Kidney (tissue), 14 donors: ENCODE measurements around the gene ZNF638. TPM values are rescaled to one million over a fixed set of nuclear protein-coding genes. Genes with fewer than 3 reads are reported as not detected.

Source experiments
- DNase-seq, 5 donors: peaks; one replicate each; pipeline ENCODE4 v3.0.0-alpha.2; 2013 to 2020
- FAIRE-seq: peaks from 2 replicates; lab custom pipeline; 2012; peaks lifted over from hg19 to GRCh38; lab: Jason Lieb, UNC
- H3K27ac ChIP-seq, 2 donors: one replicate each; pipeline ENCODE4 v1.7.0; 2013; ENCODE audit warnings: low read depth in 2 of 2, low read length in 2 of 2, inconsistent platforms in 1 of 2
- H3K27me3 ChIP-seq: one replicate; pipeline ENCODE4 v1.7.1; 2013; ENCODE audit warnings: low read length, inconsistent platforms; ENCODE audit not compliant: control insufficient read depth, insufficient read depth
- H3K36me3 ChIP-seq, 3 donors: one replicate each; pipeline versions ENCODE4 v1.7.0 to v1.7.1; 2013; ENCODE audit warnings: low read length in 3 of 3, control low read depth in 1 of 3, inconsistent platforms in 1 of 3; ENCODE audit not compliant: insufficient read depth in 3 of 3, control insufficient read depth in 2 of 3
- H3K4me1 ChIP-seq, 3 donors: one replicate each; pipeline versions ENCODE4 v1.7.0 to v1.7.1; 2013; ENCODE audit warnings: low read length in 3 of 3, inconsistent platforms in 1 of 3, low read depth in 1 of 3; ENCODE audit not compliant: control insufficient read depth in 2 of 3, insufficient read depth in 2 of 3
- H3K4me3 ChIP-seq, 3 donors: one replicate each; pipeline versions ENCODE4 v1.7.0 to v1.8.1; 2013; ENCODE audit warnings: low read length in 3 of 3, control low read depth in 1 of 3, inconsistent platforms in 1 of 3
- H3K9ac ChIP-seq, 3 donors: one replicate each; pipeline versions ENCODE4 v1.7.0 to v1.7.1; 2013; ENCODE audit warnings: low read length in 3 of 3, control low read depth in 1 of 3, inconsistent platforms in 1 of 3
- H3K9me3 ChIP-seq, 3 donors: one replicate each; pipeline versions ENCODE4 v1.7.0 to v1.7.1; 2013; ENCODE audit warnings: low read length in 3 of 3, control low read depth in 1 of 3, inconsistent platforms in 1 of 3; ENCODE audit not compliant: control insufficient read depth in 2 of 3, insufficient read depth in 1 of 3
- intact Hi-C: fragments of 100-400 bp; cut with DNase I; formaldehyde crosslinking; loops from one replicate; pipeline ENCODE4 v1.11.1; 2022
- polyA plus RNA-seq: library from polyadenylated mRNA; stranded (reverse); fragments of 350-450 nt; fragmentation: Illumina TruSeq; extraction: RNeasy Lipid Tissue Mini Kit (QIAGEN cat#74804); gene quantifications from one replicate; pipeline ENCODE4 v1.2.3, GENCODE V29; 2014; ENCODE audit warnings: low read depth, low replicate concordance; ENCODE audit not compliant: insufficient read depth
- total RNA-seq: library from RNA; stranded (reverse); fragmentation: NEBNext Ultra II Directional; extraction: Animal tissue kit (Norgen Biotek cat#: 25700); gene quantifications from one replicate; pipeline ENCODE4 v1.2.1, GENCODE V29; 2021
- TF ChIP-seq, protein P1 (sequence below): IDR thresholded peaks from 3 replicates; pipeline ENCODE4 v1.5.1; 2012; ENCODE audit warnings: mild to moderate bottlenecking, moderate library complexity, borderline replicate concordance; ENCODE audit not compliant: insufficient read depth; ENCODE audit errors: extremely low read depth
- donor health status: control.
- donor health status: control.
- donor health status: control.
- donor health status: control.
- donor health status: control.
- donor health status: DM: yes; HTN: yes; CAD: no.
- donor health status: Normal renal cell carcinoma (clear cell type).

Gene ZNF638
- total and polyA plus RNA-seq, 2 donors from 2014 or later: 84.8 to 122 TPM

DNA sequence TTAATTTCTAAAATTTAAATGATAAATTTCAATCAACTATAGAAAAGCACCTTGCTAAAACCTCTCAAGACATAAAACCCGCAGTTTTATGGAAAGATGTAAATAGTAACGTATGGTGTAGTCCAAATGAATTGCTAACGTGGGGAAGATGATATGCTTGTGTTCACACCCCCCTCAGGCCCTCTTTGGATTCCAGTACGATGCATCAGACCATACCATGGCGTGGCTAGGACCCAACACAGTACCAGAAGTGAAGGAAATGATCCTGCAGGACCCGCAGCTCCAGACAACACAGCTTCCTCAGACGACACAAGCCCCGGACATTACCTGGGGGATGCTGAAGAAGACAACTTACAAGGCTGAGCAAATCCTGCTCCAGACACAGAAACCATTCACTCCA is 61.6 kb downstream of the ZNF638 start:
- no peaks in the 10 kb centered on the region for H3K9me3 ChIP-seq
- no peaks in the 10 kb centered on the region for H3K27me3 ChIP-seq
- TF ChIP-seq, protein P1, sequence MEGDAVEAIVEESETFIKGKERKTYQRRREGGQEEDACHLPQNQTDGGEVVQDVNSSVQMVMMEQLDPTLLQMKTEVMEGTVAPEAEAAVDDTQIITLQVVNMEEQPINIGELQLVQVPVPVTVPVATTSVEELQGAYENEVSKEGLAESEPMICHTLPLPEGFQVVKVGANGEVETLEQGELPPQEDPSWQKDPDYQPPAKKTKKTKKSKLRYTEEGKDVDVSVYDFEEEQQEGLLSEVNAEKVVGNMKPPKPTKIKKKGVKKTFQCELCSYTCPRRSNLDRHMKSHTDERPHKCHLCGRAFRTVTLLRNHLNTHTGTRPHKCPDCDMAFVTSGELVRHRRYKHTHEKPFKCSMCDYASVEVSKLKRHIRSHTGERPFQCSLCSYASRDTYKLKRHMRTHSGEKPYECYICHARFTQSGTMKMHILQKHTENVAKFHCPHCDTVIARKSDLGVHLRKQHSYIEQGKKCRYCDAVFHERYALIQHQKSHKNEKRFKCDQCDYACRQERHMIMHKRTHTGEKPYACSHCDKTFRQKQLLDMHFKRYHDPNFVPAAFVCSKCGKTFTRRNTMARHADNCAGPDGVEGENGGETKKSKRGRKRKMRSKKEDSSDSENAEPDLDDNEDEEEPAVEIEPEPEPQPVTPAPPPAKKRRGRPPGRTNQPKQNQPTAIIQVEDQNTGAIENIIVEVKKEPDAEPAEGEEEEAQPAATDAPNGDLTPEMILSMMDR: no peak
- H3K36me3 ChIP-seq: peaks cover 19 to 33% (median 31%) of the 10 kb centered on the region in 3 donors
- no peaks in the 10 kb centered on the region for H3K4me1 ChIP-seq
- H3K9ac ChIP-seq: no peak overlapping the region
- H3K4me3 ChIP-seq: no peak overlapping the region
- DNase-seq (no peak), FAIRE-seq (no peak)
- H3K27ac ChIP-seq: no peak overlapping the region
- intact Hi-C loops: no loop called here

DNA sequence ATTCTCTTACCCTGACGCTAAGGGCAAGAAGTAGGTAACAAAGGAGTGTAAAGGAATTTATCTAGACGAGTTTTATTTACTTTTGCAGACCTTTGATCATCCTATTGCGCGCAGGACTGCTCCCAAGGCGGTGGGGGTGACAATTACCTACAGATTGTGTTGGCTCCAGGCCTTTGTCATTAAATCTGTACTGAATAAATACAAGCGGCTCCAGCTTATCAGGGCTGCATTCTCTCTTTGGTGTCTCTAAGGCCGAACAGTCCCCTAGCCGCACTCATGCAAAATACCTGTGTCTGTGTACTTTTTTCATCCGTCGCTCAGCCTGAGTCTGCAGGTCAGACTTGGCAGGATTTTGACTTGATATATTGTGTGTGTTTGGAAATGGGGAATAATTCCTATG is 63.9 kb downstream of the ZNF638 start:
- TF ChIP-seq, protein P1: no peak
- H3K27me3 ChIP-seq: no peaks in the 10 kb centered on the region
- H3K9ac ChIP-seq: no peak overlapping the region
- no peak overlapping the region for H3K4me3 ChIP-seq
- intact Hi-C loops: no loop called here
- no peak overlapping the region for H3K27ac ChIP-seq
- peaks cover 10 to 24% (median 22%) of the 10 kb centered on the region in 3 donors for H3K36me3 ChIP-seq
- DNase-seq (no peak), FAIRE-seq (no peak)
- no peaks in the 10 kb centered on the region for H3K9me3 ChIP-seq
- H3K4me1 ChIP-seq: no peaks in the 10 kb centered on the region

DNA sequence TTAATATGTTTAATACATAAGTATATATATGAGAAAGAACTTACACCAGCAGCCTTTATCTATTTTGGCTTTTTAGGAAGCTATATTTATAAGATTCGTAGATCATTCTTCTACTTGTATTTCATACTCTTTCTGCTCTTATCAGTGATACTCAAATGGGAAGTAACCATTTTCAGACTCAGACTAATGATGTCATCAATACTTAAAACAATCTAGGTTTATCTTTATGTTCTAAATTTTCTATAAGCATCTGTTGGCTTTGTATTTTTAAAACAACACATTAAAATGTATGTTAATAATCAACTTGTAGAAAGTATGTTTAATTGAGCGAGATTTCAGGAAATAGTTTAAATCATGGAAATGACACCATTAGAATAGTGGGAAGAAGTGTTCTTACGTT is 70.8 kb downstream of the ZNF638 start:
- Histone ChIP-seq H3K27me3 (no peaks in the 10 kb centered on the region), H3K27ac (no peak overlapping the region), H3K36me3 (peaks cover 11 to 47% (median 25%) of the 10 kb centered on the region in 3 donors), H3K4me3 (no peak overlapping the region), H3K4me1 (no peaks in the 10 kb centered on the region), H3K9ac (no peak overlapping the region), H3K9me3 (no peaks in the 10 kb centered on the region)
- intact Hi-C loops: no loop called here
- DNase-seq: no peak
- FAIRE-seq: no peak
- TF ChIP-seq, protein P1: no peak

DNA sequence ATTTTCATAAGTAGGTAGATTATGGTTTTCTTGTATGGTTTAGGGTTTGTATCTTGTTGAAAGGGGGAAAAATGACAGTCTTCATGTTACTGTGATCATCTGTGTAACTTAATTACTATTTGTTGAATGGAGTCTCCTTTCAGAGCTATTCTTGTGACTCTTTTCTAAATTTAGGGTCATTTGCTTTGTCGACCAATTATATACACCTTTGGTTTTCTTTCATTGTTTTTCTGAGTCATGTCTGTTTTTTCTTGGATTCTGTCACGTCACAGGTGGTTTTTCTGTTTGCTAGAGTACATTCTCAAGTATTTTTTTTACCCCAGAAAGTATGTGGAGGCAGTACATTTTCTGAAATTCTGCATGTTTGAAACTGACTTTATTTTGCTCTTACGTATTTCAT is 78.0 kb downstream of the ZNF638 start:
- Histone ChIP-seq H3K4me1 (no peaks in the 10 kb centered on the region), H3K9me3 (no peaks in the 10 kb centered on the region), H3K27me3 (no peaks in the 10 kb centered on the region), H3K27ac (no peak overlapping the region), H3K4me3 (no peak overlapping the region), H3K36me3 (peaks cover 5 to 32% (median 20%) of the 10 kb centered on the region in 3 donors), H3K9ac (no peak overlapping the region)
- TF ChIP-seq, protein P1: no peak
- intact Hi-C loops: no loop called here
- FAIRE-seq (no peak), DNase-seq (no peak)
